NCI-H2081 (cell line): ENCODE measurements around the gene HOMER3.

Experiments used
- DNase-seq, 2 experiments: peaks; one replicate each; lab custom pipeline; 2025; lab: John Stamatoyannopoulos, UW

Gene HOMER3

GRCh38 chr19:18879579-18880373 lies 61.2 kb downstream of the HOMER3 start:
- peak; percentile 17 to 26 for DNase-seq
